H9 (cell line): Measurements from ENCODE around the gene HDGFL3. TPM values are rescaled to one million over a fixed set of nuclear protein-coding genes. Genes with fewer than 3 reads are reported as not detected.

ENCODE experiments used
- DNase-seq: peaks from one replicate; pipeline ENCODE4 v3.0.0-alpha.2; 2017
- H2AFZ ChIP-seq: one replicate; pipeline ENCODE4 v1.6.1; 2013; ENCODE audit warnings: mild to moderate bottlenecking, low read length, control low read depth, moderate library complexity
- H2AK5ac ChIP-seq: 2 replicates; pipeline ENCODE4 v1.6.1; 2013; ENCODE audit warnings: low read length, control low read depth, mixed read lengths; ENCODE audit not compliant: insufficient read length
- H2BK120ac ChIP-seq: one replicate; pipeline ENCODE4 v1.6.1; 2013; ENCODE audit warnings: low read depth, mild to moderate bottlenecking, low read length, control low read depth, inconsistent platforms; ENCODE audit not compliant: poor library complexity, severe bottlenecking
- H2BK12ac ChIP-seq: 2 replicates; pipeline ENCODE4 v1.6.1; 2013; ENCODE audit warnings: low read length, control low read depth, mixed read lengths, low read depth; ENCODE audit not compliant: insufficient read length
- H2BK15ac ChIP-seq: 2 replicates; pipeline ENCODE4 v1.6.1; 2013; ENCODE audit warnings: low read depth, low read length, control low read depth
- H2BK20ac ChIP-seq: one replicate; pipeline ENCODE4 v1.6.1; 2013; ENCODE audit warnings: low read depth, mild to moderate bottlenecking, low read length, control low read depth, inconsistent platforms; ENCODE audit not compliant: poor library complexity, severe bottlenecking
- H2BK5ac ChIP-seq: 2 replicates; pipeline ENCODE4 v1.6.1; 2013; ENCODE audit warnings: low read length, control low read depth, mixed read lengths; ENCODE audit not compliant: insufficient read length
- H3K14ac ChIP-seq: 2 replicates; pipeline ENCODE4 v1.6.1; 2013; ENCODE audit warnings: low read length, control low read depth; ENCODE audit not compliant: insufficient read depth
- H3K18ac ChIP-seq: 2 replicates; pipeline ENCODE4 v1.6.1; 2013; ENCODE audit warnings: low read depth, mild to moderate bottlenecking, mixed read lengths, low read length, control low read depth; ENCODE audit not compliant: insufficient read length
- H3K23ac ChIP-seq: 2 replicates; pipeline ENCODE4 v1.6.1; 2013; ENCODE audit warnings: low read length, control low read depth, mixed read lengths, low read depth; ENCODE audit not compliant: insufficient read length
- H3K23me2 ChIP-seq: 2 replicates; pipeline ENCODE4 v1.6.1; 2013; ENCODE audit warnings: low read depth, mild to moderate bottlenecking, mixed read lengths, low read length, control low read depth; ENCODE audit not compliant: insufficient read length, poor library complexity, severe bottlenecking
- H3K27ac ChIP-seq: 2 replicates; pipeline ENCODE4 v1.5.1; 2013; ENCODE audit warnings: low read length, control low read depth, mixed read lengths, low read depth; ENCODE audit not compliant: insufficient read length
- H3K27me3 ChIP-seq: 2 replicates; pipeline ENCODE4 v1.6.1; 2013; ENCODE audit warnings: low read length, control low read depth, inconsistent platforms; ENCODE audit not compliant: insufficient read depth
- H3K4ac ChIP-seq: 2 replicates; pipeline ENCODE4 v1.6.1; 2013; ENCODE audit warnings: low read depth, mild to moderate bottlenecking, control low read depth, inconsistent platforms, low read length, moderate library complexity
- H3K4me1 ChIP-seq: 2 replicates; pipeline ENCODE4 v1.6.1; 2013; ENCODE audit warnings: low read length, control low read depth, inconsistent platforms; ENCODE audit not compliant: insufficient read depth
- H3K4me2 ChIP-seq: 2 replicates; pipeline ENCODE4 v1.6.1; 2013; ENCODE audit warnings: low read length, control low read depth, mixed read lengths; ENCODE audit not compliant: insufficient read length, insufficient read depth
- H3K56ac ChIP-seq: 2 replicates; pipeline ENCODE4 v1.6.1; 2013; ENCODE audit warnings: low read depth, mild to moderate bottlenecking, mixed read lengths, low read length, control low read depth; ENCODE audit not compliant: insufficient read length
- H3K79me1 ChIP-seq: 2 replicates; pipeline ENCODE4 v1.6.1; 2013; ENCODE audit warnings: low read depth, mild to moderate bottlenecking, moderate library complexity, low read length, control low read depth, inconsistent platforms; ENCODE audit not compliant: insufficient read depth, poor library complexity, severe bottlenecking
- H3K79me2 ChIP-seq: 2 replicates; pipeline ENCODE4 v1.6.1; 2013; ENCODE audit warnings: low read length, control low read depth, inconsistent platforms; ENCODE audit not compliant: insufficient read depth
- H3K9ac ChIP-seq: 2 replicates; pipeline ENCODE4 v1.6.1; 2013; ENCODE audit warnings: low read length, control low read depth, mixed read lengths; ENCODE audit not compliant: insufficient read length; ENCODE audit errors: extremely low read depth
- H3K9me3 ChIP-seq: one replicate; pipeline ENCODE4 v1.6.1; 2013; ENCODE audit warnings: low read depth, low read length, inconsistent platforms; ENCODE audit not compliant: control insufficient read depth
- H3T11ph ChIP-seq: one replicate; pipeline ENCODE4 v1.6.1; 2013; ENCODE audit warnings: mild to moderate bottlenecking, low read length, control low read depth, inconsistent platforms
- H4K20me1 ChIP-seq: one replicate; pipeline ENCODE4 v1.6.1; 2013; ENCODE audit not compliant: control insufficient read depth, insufficient read length, insufficient read depth
- H4K5ac ChIP-seq: 2 replicates; pipeline ENCODE4 v1.6.1; 2013; ENCODE audit warnings: low read depth, mild to moderate bottlenecking, mixed read lengths, low read length, control low read depth; ENCODE audit not compliant: insufficient read length
- H4K8ac ChIP-seq: replicated peaks from 2 replicates; pipeline ENCODE4 v1.6.1; 2013; ENCODE audit warnings: low read length, control low read depth, mixed read lengths, low read depth; ENCODE audit not compliant: insufficient read length
- H4K91ac ChIP-seq: 2 replicates; pipeline ENCODE4 v1.6.1; 2013; ENCODE audit warnings: low read depth, mild to moderate bottlenecking, moderate library complexity, mixed read lengths, low read length, control low read depth; ENCODE audit not compliant: insufficient read length
- H3K27ac Mint-ChIP-seq, 3 experiments: 2 replicates in 2 of 3; 3 replicates in 1 of 3; pipeline ENCODE4 v1.8.0; 2020 to 2021; ENCODE audit warnings: mixed read lengths in 3 of 3, mild to moderate bottlenecking in 1 of 3, moderate library complexity in 1 of 3
- H3K27me3 Mint-ChIP-seq: 2 replicates; pipeline ENCODE4 v1.8.0; 2021; ENCODE audit warnings: low read depth, mild to moderate bottlenecking, moderate library complexity, mixed read lengths
- H3K36me3 Mint-ChIP-seq, 3 experiments: 2 replicates in 2 of 3; 3 replicates in 1 of 3; pipeline ENCODE4 v1.8.0; 2020 to 2021; ENCODE audit warnings: low read depth in 3 of 3, mixed read lengths in 3 of 3; ENCODE audit not compliant: insufficient read depth in 1 of 3
- H3K4me1 Mint-ChIP-seq, 2 experiments: 2 replicates each; pipeline ENCODE4 v1.8.0; 2020; ENCODE audit warnings: mixed read lengths in 2 of 2
- H3K4me3 Mint-ChIP-seq, 2 experiments: 2 replicates in 1 of 2; 3 replicates in 1 of 2; pipeline ENCODE4 v1.8.0; 2020 to 2021; ENCODE audit warnings: mild to moderate bottlenecking in 2 of 2, mixed read lengths in 2 of 2, moderate library complexity in 1 of 2
- H3K9me3 Mint-ChIP-seq, 2 experiments: 2 replicates in 1 of 2; 3 replicates in 1 of 2; pipeline ENCODE4 v1.8.0; 2020; ENCODE audit warnings: mild to moderate bottlenecking in 2 of 2, mixed read lengths in 2 of 2, moderate library complexity in 1 of 2
- CTCF ChIP-seq: fragments of 200-600 bp; sonication (generic); conservative IDR thresholded peaks from 3 replicates; pipeline ENCODE4 v1.8.0; 2021; ENCODE audit warnings: antibody characterized with exemption, mild to moderate bottlenecking
- WGBS: extraction: QIAGEN DNeasy Blood & Tissue Kit; methylation state at CpG from one replicate; pipeline ENCODE4 v1.1.7; 2013; ENCODE audit warnings: missing lambda C conversion rate, low lambda C conversion rate, mixed read lengths; ENCODE audit not compliant: insufficient read length; ENCODE audit errors: extremely low coverage; 5-methylcytosine and 5-hydroxymethylcytosine counted together
- total RNA-seq: library from RNA; stranded (reverse); gene quantifications from 2 replicates; pipeline ENCODE4 v1.2.1, GENCODE V29; 2021

The HDGFL3 gene
- total RNA-seq, 1 experiment from 2014 or later: 120 TPM

DNA sequence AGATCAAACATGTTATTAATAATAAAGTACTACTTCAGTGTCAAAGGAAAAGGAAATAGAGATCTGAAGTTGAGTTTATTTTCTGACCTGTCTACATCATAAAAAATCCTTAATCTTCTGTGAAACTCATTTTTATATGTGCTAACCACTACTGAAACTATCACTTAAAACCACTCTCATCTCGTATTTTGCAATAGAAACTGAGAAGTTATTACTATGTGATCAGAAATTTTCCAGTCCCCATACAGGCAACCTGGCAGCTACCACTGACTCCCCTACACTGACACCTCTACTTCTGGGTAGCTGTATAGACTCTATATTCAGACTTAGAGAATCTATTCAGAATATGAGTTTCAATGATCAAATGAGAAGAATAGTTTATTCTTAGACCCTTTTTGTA lies 8.3 kb downstream of the HDGFL3 start:
- Histone ChIP-seq H2BK15ac (no peak overlapping the region), H3K23me2 (no peaks in the 10 kb centered on the region), H2AFZ (no peak overlapping the region), H3T11ph (no peak overlapping the region), H4K5ac (no peak overlapping the region), H3K9ac (no peak overlapping the region), H3K27me3 (no peaks in the 10 kb centered on the region), H3K4me1 (no peaks in the 10 kb centered on the region), H3K56ac (no peak overlapping the region), H3K4ac (no peak overlapping the region), H3K27ac (no peak overlapping the region), H2BK12ac (no peak overlapping the region), H3K18ac (no peak overlapping the region), H3K79me1 (no peaks in the 10 kb centered on the region), H3K4me2 (no peak overlapping the region), H4K8ac (no peak overlapping the region), H3K14ac (no peak overlapping the region), H3K79me2 (peaks cover 22% of the 10 kb centered on the region; the same call in 1 of the 2 replicates), H2AK5ac (no peak overlapping the region), H2BK5ac (no peak overlapping the region), H3K23ac (no peak overlapping the region), H4K20me1 (no peaks in the 10 kb centered on the region), H2BK20ac (no peak overlapping the region), H4K91ac (no peak overlapping the region), H2BK120ac (no peak overlapping the region), H3K9me3 (no peaks in the 10 kb centered on the region)
- peaks cover 4 to 6% (median 6%) of the 10 kb centered on the region in 3 experiments; a peak in 5 of 7 replicates for H3K36me3 Mint-ChIP-seq
- H3K27me3 Mint-ChIP-seq: no peaks in the 10 kb centered on the region
- TF ChIP-seq CTCF: no peak
- H3K4me3 Mint-ChIP-seq: no peak overlapping the region
- no peak for DNase-seq
- no peaks in the 10 kb centered on the region for H3K9me3 Mint-ChIP-seq
- no CpG with 5 or more reads among the region's 1 CpG for WGBS
- no peak overlapping the region for H3K27ac Mint-ChIP-seq
- peaks cover 35 to 42% of the 10 kb centered on the region in 2 experiments for H3K4me1 Mint-ChIP-seq
